C4-2B (cell line): ENCODE measurements around the gene CNIH2.

Experiments used
- CTCF ChIP-seq: fragments of 450-650 bp; conservative IDR thresholded peaks from 2 replicates; pipeline ENCODE4 v1.5.1; 2017; ENCODE audit warnings: mild to moderate bottlenecking
- ZFX ChIP-seq: fragments of 450-650 bp; IDR thresholded peaks from 2 replicates; pipeline ENCODE4 v1.6.1; 2017

- TF ChIP-seq CTCF (no peak), ZFX (no peak)
Observed at GRCh38 chr11:66293352-66293751, 15.4 kb downstream of the CNIH2 start.
